Myocyte (in vitro differentiated cells): Measurements from ENCODE around the gene MRPS14. TPM values are rescaled to one million over a fixed set of nuclear protein-coding genes. Genes with fewer than 3 reads are reported as not detected.
"Not testable (repeated sequence)": the region's sequence is repeated elsewhere in the genome, so short reads cannot be mapped to it uniquely, and the experiment has no call there.

Experiments used
- DNase-seq: peaks from one replicate; pipeline ENCODE4 v3.0.0-alpha.2; 2012; ENCODE audit warnings: low read depth
- total RNA-seq: library from RNA; depleted of rRNA; stranded (reverse); fragments of >200 nt; gene quantifications from 2 replicates; pipeline ENCODE4 v1.2.3, GENCODE V29; 2014

MRPS14 gene
- total RNA-seq, 1 donor from 2014 or later: 17.7 TPM

DNA sequence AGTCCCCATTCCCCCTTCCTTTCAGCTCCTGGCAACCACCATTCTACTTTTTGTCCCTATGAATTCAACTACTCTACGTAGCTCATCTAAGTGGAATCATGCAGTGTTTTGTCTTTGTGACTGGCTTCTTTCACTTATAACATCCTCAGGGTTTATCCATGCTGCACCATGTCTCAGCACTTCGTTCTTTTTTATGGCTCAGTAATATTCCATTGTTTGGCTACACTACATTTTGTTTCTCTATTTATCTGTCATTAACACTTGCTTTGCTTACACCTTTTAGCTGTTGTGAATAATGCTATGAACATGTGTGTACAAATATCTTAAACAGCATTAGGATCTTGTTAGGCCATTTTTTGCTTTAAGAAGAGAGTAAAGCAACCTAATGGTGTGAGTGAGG lies 1.5 kb upstream of the MRPS14 start:
- DNase-seq: no peak

DNA sequence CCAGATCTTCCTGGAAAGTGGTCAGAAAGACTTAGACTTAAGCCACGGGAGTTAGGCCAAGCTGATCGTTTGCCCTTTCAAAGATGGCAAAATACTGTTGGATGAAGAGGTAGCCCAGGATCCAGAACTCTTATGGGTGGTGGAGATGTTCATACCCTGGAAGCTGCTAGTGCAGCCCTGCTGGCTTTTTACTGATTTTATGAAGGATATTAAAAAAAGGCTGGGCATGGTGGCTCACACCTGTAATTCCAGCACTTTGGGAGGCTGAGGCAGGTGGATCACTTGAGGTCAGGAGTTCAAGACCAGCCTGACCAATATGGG lies 657 bp upstream of the MRPS14 start:
- not testable (repeated sequence) for DNase-seq

- DNase-seq: no peak
These were observed 3.7 kb downstream of the MRPS14 start for GRCh38 chr1:175019524-175019923.

DNA sequence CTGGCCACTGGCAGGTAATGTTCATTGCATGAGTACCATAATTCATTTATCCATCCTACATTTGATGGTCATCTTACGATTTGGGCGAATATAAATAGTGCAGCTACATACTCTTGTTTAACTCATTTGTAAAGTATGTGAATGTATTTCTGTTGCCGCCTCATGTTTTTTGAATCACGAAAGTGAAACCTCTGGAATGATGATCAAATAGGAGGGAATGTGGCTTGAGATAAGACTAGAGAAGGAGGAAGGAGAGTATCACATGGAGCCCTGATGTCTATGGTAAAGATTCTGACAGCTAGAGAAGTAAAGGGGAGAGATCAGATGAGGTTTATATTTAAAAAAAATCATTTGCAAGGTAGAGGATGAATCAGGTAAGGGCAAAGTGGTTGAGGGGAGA lies 8.0 kb downstream of the MRPS14 start:
- no peak for DNase-seq

- DNase-seq: no peak
These were observed 9.8 kb downstream of the MRPS14 start for GRCh38 chr1:175013445-175013844.

GRCh38 chr1:175009532-175009931 lies 13.7 kb downstream of the MRPS14 start:
- DNase-seq: no peak

DNA sequence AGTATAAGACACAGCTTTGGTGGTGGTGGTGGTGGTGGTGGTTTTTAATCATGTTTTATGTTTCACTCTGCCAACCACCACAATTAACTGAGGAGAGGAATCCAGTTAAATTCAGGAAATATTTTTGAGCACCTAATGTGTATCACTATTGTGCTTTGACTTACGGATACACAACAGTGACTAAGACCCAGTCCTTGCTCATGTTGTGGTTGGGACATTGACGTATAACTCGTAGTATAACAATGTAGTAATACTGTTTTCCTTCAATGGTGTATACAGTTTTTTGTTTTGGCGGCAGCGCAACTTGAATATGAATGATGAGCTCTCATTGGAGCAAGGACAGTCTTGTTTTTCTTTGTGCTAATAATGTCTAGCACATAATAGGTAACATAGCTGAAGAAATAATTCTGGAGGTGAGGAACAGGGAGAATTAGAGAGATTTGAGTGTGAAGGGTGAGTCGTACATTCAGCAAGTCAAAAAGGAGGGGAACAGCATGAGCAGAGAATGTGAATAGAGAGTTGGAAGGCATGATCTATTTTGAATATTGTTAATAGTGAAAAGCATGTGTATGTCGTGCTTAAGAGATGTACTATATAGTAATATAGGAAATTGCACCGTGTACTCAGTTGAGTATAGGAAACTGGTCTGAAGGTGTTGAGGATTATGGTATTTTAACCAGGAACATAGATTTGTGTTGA lies 18.0 kb downstream of the MRPS14 start:
- DNase-seq: no peak

DNA sequence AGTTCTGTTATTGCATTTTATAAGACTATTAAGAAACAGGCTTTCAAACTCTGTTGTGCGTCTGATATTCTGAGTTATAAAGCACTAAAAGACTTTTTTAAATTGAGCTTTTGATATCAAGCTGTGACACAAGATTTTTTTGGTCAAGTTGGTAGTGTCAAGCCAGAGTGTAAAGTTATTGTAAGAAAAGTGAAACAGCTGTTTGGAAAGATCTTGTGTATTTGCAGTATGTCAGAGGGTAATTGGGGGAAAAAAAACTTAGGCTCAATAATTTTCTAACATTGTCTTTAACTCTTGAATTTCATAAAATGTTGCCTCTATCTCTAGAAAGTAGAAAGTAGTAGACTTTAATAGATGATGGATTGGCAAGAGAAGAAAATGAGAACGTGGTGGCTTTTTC lies 19.7 kb downstream of the MRPS14 start:
- DNase-seq: peak; percentile 40

GRCh38 chr1:175002910-175003517 lies 20.2 kb downstream of the MRPS14 start:
- no peak for DNase-seq

DNA sequence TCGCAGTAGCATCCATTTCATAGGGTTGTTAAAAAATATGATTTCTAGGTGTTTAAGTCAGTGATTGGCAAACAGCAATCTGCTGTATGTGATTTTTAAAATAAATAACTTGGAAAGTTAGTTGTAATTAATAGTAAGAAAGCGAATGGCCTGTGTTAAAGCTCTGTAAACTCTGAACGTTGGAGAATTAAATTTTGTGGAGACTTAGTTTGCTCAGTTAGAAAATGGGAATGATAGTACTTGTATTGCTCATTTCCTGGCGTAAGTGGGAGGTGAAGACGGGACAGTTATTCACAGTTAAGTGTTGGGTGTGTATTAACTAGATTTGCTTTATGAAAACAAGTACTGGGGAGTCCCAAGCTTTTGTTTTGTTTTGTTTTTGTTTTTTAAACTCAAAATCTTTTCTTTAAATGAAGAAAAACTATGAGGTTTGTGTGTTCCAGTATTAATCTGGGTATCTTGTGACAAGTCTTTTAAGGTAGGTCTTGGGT lies 22.5 kb downstream of the MRPS14 start:
- no peak for DNase-seq

DNA sequence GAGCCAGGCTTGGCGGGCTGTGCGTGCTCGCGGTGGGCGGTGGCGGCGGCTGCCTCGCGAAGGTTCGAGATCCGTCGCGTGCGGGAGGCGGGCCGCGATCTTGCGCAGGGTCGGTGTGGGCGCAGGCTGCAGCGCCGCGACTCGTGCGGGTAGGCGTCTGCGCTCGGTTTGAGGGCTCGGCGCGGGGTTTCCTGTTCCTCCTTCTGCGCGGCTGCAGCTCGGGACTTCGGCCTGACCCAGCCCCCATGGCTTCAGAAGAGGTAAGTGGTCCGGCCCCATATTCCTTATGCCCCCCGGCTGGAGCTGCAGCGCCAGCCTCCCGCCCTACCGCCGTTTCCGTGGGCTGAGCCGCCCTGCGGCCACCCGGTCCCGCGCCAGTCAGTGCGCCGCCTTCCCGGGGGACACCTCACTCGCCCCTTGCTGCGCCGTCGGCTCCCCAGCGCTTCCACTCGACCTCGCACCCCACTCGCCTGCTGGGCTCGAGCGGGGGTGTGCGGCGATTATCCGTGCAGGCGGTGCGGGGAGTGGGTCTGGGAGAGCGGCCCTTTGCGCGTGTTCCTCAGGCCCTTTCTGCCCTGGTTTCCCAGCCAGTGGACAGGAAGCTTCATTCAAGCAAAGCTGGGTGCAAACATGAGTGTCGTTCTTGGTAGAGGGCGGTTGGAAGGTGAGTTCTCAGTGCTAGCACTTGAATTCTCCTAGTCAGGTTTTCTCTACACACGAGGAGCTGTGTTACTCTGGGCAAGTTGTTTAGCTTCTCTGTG lies 23.1 kb downstream of the MRPS14 start, which contains the start of gene CACYBP:
Gene CACYBP (plus strand): TSS at position 12 of the 761 bp plus-strand sequence. CDS start 234 bp downstream, at position 246.
- no peak for DNase-seq

DNA sequence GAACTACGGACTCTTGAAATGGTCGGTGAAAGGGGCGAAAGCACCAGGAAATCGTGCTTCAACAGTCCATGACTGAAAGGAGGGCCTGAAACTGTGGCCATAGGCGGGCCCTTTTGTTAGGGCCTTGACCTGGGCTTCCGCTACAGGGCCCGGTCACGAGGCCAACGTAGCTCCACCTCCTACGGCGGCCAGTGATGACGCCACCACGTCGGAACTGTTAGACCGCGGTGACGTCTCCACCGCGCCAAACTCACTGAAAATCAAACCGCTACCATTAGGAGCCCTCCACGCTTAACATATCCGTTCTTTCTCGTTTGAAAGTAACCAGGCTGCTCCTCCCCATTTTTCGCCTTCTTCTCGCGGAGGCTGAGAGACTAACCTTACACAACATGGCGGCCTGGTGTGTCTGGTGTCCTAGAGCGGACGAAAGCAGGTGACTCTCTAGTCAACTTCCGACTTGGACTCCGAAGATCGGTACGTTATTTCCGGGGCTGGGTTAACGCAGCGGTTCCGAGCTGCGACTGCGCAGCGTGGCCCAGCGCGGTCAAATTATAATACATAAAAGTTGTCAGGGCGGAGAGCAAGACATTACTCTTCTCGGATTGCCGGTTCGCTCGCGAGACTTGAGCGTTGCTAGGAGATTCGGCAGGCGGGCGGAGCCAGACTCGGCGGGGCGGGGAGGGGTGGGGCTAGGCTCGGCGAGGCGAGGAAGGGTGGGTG lies 23.8 kb downstream of the MRPS14 start:
- DNase-seq: peak; percentile 99

DNA sequence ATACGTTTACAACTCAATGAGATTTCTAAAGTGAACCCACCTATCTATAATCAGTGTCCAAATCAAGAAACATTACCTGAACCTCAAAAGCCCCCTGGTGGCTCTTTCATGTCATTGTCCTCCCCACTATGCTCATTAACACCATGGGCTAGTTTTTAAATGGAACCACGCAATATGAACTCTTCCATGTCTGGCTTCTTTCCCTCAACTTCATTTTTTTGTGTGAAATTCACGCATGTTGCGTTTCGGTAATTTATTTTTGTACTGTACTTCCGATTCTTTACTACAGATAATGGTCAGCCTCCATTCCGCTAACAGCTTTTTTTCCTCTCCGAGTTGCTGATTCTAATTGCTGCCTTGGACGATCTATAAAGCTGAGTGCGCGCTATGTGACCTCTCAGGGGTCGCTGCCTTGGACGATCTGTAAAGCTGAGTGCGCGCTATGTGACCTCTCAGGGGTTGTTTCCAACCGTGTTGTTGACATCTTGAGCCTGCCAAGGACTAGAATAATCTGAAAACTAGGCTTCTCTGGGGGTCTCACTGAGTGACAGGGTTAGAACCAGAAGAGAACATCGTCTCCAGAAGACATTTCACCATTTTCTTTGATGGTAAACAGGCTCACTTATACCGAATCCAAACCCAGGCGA lies 24.5 kb downstream of the MRPS14 start:
- peak; percentile 77 for DNase-seq

GRCh38 chr1:174997041-174997440 lies 26.2 kb downstream of the MRPS14 start:
- DNase-seq: no peak

GRCh38 chr1:174996476-174996875 lies 26.7 kb downstream of the MRPS14 start:
- no peak for DNase-seq

DNA sequence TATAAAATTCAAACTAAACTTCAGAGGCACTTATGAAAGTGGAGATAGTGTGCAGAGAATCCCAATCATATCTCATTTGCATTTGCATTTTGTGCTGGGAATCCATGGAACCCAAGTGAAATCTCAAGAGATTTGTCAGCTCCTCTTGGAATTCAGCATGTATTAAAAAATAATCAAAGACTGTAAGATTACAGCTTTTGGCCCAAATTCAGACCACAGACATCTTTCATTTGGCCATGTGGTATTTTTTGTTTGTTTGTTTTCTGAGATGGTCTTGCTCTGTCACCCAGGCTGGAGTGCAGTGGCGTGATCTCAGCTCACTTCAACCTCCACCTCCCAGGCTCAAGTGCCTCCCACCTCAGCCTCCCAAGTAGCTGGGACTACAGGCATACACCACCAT lies 27.3 kb downstream of the MRPS14 start:
- no peak for DNase-seq

- DNase-seq: no peak
These were observed 28.1 kb downstream of the MRPS14 start for GRCh38 chr1:174995121-174995520.

DNA sequence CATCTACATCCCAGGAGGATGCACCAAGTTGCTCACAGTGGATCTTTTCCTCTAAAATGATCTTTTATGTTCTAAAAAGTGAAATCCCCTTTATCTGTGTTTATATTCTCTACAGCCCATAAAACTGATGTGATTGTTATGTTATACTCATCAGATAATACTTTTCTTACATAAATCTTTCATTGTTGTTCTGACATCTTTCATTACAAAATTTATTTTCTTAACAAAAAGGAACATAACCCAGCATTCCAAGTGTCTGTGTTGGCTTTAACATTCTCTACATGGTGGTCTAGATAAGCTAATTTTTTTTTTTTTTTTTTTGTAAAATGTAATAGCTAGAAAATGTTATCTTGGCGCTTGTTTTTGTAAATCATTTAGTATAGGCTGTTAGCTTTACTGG lies 31.8 kb downstream of the MRPS14 start:
- DNase-seq: no peak

- peak; percentile 69 for DNase-seq
These were observed 32.7 kb downstream of the MRPS14 start for GRCh38 chr1:174990382-174990999.

- DNase-seq: no peak
These were observed 33.5 kb downstream of the MRPS14 start for GRCh38 chr1:174989536-174990220.
